Activated T-cell treated with anti-CD3 and anti-CD28 coated beads, Interleukin-2, amount 50 U/mL, for 4 hours (primary cell): ENCODE measurements around the gene ANKMY1. TPM values are rescaled to one million over a fixed set of nuclear protein-coding genes. Genes with fewer than 3 reads are reported as not detected.

Experiments
- ATAC-seq, 2 donors: fragments of 200-7000 bp; cut with Tn5 transposase; one replicate each; pipeline ENCODE4 v1.10.0; 2021
- DNase-seq: peaks from one replicate; pipeline ENCODE4 v3.0.0-alpha.2; 2020
- H3K27me3 Mint-ChIP-seq: one replicate; pipeline ENCODE4 v1.8.0; 2021; ENCODE audit warnings: low read depth, mixed read lengths
- H3K36me3 Mint-ChIP-seq: one replicate; pipeline ENCODE4 v1.8.0; 2022; ENCODE audit warnings: mixed read lengths; ENCODE audit not compliant: insufficient read depth
- H3K4me1 Mint-ChIP-seq: one replicate; pipeline ENCODE4 v1.8.0; 2021; ENCODE audit warnings: low read depth, mixed read lengths
- H3K4me3 Mint-ChIP-seq: one replicate; pipeline ENCODE4 v1.8.0; 2021; ENCODE audit warnings: mild to moderate bottlenecking, moderate library complexity, mixed read lengths
- H3K9me3 Mint-ChIP-seq: one replicate; pipeline ENCODE4 v1.8.0; 2021; ENCODE audit warnings: mixed read lengths
- total RNA-seq, 3 donors: library from RNA; stranded (reverse); gene quantifications; one replicate each; pipeline ENCODE4 v1.2.1, GENCODE V29; 2021

The ANKMY1 gene
- total RNA-seq, 3 donors from 2014 or later: 15.7 to 17.2 (median 15.8) TPM

DNA sequence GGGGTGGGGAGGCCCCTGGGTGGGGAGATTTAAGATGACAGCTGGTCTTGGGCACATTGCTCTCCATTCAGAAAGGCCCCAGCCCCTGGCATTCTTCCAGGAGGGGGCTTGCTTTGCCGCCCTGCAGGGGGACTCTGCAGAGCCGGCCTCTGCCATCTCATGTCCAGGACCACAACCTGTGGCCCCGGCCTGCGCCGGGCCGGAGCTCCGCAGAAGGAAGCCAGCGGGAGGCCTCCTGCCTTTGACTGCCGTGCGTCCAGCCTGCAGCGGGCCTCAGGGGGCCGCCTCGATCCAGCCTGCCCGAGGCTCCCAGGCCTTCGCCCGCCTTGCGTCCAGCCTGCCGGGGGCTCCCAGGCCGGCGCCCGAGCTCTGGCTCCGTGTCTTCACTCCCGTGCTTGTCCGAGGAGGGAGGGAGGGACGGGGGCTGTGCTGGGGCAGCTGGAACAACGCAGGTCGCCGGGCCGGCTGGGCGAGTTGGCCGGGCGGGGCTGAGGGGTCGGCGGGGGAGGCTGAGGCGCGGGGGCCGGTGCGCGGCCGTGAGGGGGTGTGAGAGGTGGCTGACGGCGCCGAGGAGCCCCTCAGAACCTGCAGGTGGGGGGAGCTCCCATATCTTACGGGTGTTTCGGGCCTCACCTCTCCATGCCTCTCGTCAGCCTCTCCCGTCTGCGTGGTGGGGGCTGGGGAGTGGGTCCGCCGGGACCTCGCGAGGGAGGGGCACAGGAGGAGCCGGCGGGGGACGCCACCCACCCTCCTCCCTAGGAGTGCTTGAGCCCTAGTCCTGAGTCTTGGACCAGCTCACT lies 101.9 kb downstream of the ANKMY1 start:
- Mint-ChIP-seq H3K4me3 (no peak overlapping the region), H3K4me1 (peaks cover 11% of the 10 kb centered on the region), H3K27me3 (peaks cover 34% of the 10 kb centered on the region), H3K9me3 (no peaks in the 10 kb centered on the region), H3K36me3 (no peaks in the 10 kb centered on the region)
- ATAC-seq: no peak
- DNase-seq: no peak

DNA sequence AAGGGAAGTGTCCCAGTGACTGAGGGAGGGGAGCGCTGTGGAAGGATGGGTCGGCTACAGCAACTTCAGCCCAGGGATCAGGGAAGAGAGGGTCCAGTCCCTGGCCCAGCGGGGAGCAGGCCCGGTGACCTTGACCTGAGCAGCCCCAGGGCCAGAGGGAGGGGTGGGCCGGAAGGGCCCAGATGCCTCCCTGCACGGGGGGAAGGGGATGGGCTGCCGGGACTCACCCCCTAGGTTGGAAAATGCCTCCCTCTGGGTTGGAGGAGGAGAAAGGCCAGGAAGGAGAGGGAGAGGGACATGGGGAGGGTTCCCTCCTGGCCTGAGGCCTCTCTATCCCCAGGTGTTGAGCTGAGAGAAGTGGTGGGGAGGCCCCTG lies 102.5 kb downstream of the ANKMY1 start:
- Mint-ChIP-seq H3K4me3 (no peak overlapping the region), H3K27me3 (peaks cover 40% of the 10 kb centered on the region), H3K9me3 (no peaks in the 10 kb centered on the region), H3K4me1 (peaks cover 11% of the 10 kb centered on the region), H3K36me3 (no peaks in the 10 kb centered on the region)
- no peak for ATAC-seq
- no peak for DNase-seq

DNA sequence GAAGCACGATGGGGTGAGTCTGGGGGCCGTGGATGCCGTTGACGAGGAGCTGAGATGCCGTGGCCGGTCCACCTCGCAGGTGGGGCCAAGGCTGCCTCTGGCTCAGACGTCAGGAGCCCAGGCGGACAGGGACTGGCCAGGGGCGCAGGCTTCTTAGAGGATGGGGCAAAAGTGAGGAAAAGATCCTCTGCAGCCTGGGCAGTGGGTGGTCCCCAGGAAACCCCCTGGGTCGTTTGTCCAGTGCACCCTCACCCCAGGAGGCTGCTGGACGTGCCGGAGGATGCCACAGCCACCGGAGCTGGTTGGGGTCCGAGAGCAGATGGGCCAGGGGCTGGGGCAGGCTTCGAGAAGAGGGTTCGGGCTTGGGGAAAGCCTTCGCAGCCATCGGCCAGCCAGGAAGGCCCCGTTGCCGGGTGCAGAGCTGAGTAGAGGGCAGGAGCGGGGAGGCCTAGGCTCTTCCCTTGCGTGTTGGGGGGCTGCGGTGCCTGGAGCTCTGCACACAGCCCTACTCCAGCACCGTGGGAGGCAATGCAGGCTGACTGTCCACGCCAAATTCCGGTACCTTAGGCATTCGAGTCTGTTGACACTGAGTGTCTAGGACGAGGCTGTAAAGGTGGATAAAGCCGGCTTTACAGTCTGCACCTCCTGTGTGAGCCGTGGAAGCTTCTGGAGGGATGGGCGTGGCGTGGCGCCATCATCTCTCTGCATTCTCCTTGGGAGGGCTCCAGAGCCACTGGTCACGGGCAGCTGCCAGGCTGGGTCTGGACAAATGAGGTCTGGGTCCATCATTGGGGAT lies 103.5 kb downstream of the ANKMY1 start:
- no peaks in the 10 kb centered on the region for H3K9me3 Mint-ChIP-seq
- peak overlapping the region; percentile 75 for H3K4me3 Mint-ChIP-seq
- ATAC-seq (no peak), DNase-seq (no peak)
- H3K36me3 Mint-ChIP-seq: no peaks in the 10 kb centered on the region
- H3K4me1 Mint-ChIP-seq: peaks cover 11% of the 10 kb centered on the region
- H3K27me3 Mint-ChIP-seq: peaks cover 50% of the 10 kb centered on the region

DNA sequence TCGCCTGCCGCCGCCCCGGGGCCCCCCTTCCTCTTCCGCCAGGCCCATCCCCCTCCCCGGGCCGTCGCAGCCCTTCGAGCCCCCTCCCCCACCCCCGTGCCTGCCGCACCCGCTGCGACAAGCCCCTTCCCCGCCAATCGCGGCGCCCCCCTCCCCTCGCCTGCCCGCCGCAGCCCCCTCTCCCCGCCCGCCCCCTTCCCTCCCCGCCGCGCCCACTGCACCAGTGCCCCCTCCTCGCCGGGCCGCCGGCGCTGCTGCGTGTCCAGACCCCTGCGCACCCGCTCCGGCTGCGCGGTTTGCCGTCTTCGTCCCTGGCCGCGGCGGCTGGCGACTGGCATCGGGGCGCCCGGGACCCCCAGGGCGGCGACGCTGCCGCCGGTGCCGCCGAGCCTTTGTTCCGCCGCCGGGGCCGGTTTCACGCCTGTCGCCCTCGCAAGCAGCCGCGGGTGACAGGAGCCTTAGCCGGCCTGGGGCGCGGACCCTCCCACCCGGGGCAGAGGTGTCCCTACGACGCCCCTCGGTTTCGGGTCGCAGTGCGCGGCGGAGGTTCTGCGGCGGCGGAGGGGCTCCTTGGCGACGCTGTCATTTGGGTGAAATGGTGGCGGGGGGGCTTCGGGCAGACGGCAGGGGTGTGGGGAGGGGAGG lies 104.2 kb downstream of the ANKMY1 start:
- no peak for DNase-seq
- Mint-ChIP-seq H3K9me3 (no peaks in the 10 kb centered on the region), H3K36me3 (no peaks in the 10 kb centered on the region), H3K4me3 (peak overlapping the region; percentile 75), H3K27me3 (peaks cover 54% of the 10 kb centered on the region), H3K4me1 (peaks cover 11% of the 10 kb centered on the region)
- no peak for ATAC-seq

DNA sequence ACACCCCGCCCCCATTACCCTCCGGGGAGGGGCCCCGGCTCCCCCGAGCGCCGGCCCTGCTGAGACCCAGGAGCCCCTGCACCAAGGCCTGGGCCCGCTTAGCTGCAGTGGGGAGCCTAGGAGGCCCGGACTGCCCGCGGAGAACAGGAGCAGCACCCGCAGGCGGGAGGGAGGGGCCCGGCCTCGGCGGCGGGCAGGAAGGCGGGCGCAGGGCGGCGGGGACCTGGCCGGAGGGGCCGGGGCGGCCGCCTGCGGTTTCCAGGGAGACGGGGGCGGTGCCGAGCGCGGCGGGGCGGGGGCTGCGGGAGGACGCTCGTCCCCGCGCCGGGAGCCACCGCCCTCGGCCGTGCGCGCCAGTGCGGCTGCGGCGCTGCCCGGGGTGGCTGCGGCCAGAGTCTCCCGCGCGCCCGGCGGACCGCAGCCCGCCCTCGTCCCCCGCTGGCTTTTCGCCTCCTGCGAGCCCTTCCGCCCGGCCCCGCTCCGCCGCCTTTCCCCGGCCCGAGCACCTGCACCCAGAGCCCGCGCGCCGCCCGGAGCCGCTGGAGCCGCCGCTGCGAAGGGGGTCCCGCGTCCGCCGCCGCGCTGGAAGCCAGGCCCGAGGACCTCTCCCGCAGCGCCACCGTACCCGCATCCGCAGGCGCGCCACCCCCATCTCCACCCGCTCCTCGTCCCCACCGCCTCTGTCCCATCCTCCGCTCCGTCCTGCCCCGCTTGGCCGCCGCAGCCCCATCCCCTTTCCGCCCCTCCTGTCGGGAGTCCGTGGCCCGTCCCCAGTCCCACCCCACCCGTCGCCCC lies 105.1 kb downstream of the ANKMY1 start:
- peak; percentile 31 to 41 for ATAC-seq
- peaks cover 11% of the 10 kb centered on the region for H3K4me1 Mint-ChIP-seq
- H3K9me3 Mint-ChIP-seq: no peaks in the 10 kb centered on the region
- H3K27me3 Mint-ChIP-seq: peaks cover 49% of the 10 kb centered on the region
- no peaks in the 10 kb centered on the region for H3K36me3 Mint-ChIP-seq
- peak overlapping the region; percentile 69 for H3K4me3 Mint-ChIP-seq
- DNase-seq: no peak

DNA sequence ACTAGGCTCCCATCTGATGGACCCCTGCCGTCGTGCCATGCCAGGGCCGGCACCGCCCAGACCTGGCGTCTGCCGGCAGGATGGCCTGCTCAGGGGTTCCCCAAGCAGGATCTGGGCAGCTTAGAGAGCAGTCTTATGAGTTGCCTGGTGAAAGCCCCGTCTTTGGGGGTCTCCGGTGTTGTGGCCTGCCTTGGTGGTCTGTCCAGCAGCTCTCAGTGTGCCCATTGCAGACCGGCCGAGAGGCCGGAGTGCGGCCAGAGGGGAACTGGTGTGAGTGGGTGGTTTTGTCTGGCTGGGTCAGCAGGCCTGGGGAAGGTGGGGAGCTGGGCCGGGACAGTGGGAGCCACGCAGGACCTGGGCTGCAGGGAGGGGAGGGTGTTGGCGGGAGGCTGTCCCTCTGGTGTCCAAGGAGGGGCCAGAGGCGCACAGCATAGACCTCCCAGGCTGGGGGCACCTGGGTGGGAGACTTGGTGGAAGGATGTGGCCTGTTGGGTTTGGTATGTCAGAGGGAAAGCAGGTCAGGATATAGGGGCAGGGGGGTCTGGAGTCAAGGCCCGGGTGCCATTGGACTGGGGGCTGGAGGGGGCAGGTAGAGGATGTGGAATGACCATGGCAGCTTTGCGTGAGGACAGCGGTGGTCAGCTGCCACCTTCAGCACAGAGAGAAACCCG lies 105.9 kb downstream of the ANKMY1 start:
- Mint-ChIP-seq H3K36me3 (no peaks in the 10 kb centered on the region), H3K27me3 (peaks cover 52% of the 10 kb centered on the region), H3K4me3 (peak overlapping the region; percentile 69), H3K9me3 (no peaks in the 10 kb centered on the region), H3K4me1 (peaks cover 11% of the 10 kb centered on the region)
- DNase-seq: no peak
- ATAC-seq: no peak

DNA sequence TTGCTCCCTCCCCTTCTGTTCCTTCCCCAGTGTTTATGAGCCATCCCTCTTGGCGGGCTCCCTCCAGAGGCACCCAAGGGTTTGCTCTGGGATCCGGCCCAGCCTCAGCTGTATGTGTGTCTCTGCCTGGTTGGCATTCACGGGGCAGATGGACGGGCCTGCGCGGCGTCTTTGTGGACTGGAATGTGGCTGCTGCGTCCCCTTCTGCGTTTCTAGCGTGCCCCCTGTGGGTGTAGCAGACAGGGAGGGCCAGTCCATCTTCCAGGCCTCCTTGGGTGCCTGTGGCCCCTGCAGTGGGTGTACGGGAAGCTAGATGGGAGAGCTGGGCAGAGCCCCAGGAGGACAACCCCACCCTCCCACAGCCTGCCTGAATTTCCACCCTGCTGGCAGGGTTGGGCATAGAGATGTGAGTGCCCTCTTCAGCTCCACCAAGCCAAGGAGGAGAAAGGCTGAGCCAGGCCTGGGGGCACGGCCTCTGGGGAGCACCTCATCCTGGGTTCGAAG lies 106.6 kb downstream of the ANKMY1 start:
- no peak for DNase-seq
- no peak overlapping the region for H3K4me3 Mint-ChIP-seq
- peaks cover 52% of the 10 kb centered on the region for H3K27me3 Mint-ChIP-seq
- no peaks in the 10 kb centered on the region for H3K36me3 Mint-ChIP-seq
- peaks cover 11% of the 10 kb centered on the region for H3K4me1 Mint-ChIP-seq
- H3K9me3 Mint-ChIP-seq: no peaks in the 10 kb centered on the region
- no peak for ATAC-seq

DNA sequence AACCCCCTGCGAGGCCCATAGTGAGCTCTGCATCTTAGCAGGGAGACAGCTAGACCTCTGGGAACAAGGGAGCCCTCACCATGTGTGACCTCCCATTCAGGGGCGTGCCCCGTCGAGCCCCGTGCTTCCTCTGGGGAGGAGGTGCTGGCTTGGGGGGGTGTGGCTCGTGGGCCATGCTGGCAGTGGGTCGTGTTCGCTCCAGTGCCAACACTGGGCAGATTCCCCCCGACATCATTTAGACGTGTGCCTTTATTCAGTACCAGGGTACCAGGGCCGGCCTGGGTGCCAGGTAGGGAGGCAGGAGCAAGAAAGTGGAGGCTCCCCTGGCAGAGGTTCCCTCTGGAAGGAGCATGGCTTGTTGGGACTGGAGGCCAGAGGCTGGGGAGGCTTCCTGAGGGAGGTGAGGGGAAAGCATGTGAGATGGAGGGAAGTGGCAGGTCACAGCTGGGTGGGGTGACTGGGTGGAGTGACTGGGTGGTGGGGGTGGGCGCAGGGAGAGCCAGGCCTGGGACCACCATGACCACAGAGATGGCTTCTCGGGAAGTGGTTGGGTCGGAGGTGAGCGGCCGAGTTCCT lies 107.2 kb downstream of the ANKMY1 start:
- DNase-seq (no peak), ATAC-seq (no peak)
- Mint-ChIP-seq H3K36me3 (no peaks in the 10 kb centered on the region), H3K27me3 (peaks cover 56% of the 10 kb centered on the region), H3K4me3 (no peak overlapping the region), H3K4me1 (peaks cover 11% of the 10 kb centered on the region), H3K9me3 (no peaks in the 10 kb centered on the region)

DNA sequence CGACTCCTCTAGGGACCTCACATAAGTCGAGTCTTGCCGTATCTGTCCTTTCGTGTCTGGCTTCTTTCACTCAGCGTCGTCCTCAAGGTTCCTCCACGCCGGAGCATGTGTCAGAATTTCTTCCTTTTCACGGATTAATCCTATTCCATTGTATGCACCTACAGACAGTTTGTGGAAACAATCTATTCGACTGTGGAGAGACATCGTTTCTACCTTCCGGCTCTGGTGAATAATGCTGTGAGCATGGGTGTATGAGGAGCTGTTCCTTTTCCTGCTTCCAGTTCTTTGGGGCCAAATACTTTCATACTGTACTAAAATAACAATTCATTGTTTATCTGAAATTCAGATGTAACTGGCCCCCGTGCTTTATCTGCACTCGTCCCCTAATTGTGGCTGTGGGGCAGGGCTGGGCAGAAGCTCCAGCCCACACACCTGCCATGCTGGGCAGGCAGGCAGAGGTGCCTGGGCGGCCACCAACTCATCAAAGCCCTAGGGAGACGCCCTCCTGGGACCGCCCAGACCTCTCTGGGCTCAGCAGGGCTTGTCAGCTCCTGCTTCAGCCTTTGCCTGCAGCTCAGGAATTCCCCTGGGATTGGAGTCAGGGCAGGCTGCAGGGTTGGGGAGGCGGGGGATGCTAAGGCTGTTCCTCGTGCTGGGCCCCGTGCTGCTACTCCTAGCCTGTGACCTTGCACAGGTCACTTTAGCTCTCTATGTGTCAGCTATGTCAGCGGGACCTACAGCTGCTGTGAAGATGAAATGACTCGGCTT lies 107.8 kb downstream of the ANKMY1 start:
- H3K27me3 Mint-ChIP-seq: peaks cover 53% of the 10 kb centered on the region
- no peak overlapping the region for H3K4me3 Mint-ChIP-seq

DNA sequence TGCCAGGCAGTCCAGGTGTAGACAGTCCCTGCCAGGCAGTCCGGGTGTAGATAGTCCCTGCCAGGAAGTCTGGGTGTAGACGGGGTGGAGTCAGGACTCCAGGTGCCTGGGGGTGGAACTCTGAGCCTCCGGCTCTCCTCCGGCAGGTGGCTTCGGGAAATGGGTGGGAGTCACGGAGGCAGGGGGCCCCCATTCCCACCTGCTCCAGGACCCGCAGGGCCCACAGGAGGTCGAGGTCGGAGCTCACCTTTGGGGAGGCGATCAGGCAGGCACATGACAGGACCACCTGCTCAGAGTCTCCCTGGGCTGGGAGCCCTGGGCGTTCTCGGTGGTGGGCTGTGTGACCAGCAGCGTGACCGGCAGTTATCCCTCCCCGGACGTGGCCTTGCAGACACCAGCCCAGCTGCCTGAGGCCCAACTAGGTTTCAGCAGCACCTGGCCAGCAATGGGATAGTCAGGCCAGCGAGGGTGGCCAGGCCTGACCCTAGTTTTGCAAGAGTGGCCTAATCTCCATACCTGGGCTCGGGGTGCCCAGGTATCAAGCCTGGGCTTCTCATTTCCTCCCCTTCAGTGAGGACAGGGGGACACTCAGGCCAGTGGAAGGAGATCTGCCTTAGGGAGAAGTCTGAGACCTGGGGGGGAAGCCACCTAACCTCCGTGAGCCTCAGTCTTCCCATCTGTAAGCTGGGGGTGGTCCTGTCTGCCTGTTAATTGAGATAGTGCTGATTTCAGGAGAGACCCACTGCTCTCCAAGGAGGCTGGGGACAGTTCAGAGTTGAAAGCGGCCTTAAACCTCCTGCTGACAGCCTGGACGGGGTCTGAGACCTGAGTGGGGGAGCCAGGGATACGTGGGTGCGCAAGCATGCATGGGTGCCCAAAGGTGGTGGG lies 109.2 kb downstream of the ANKMY1 start:
- Mint-ChIP-seq H3K27me3 (peaks cover 42% of the 10 kb centered on the region), H3K9me3 (no peaks in the 10 kb centered on the region), H3K36me3 (no peaks in the 10 kb centered on the region), H3K4me1 (peaks cover 2% of the 10 kb centered on the region), H3K4me3 (no peak overlapping the region)
- DNase-seq (no peak), ATAC-seq (no peak)

More for the DNA sequence above, 107.8 kb downstream of the ANKMY1 start:
- Mint-ChIP-seq H3K36me3 (no peaks in the 10 kb centered on the region), H3K9me3 (no peaks in the 10 kb centered on the region), H3K4me1 (peaks cover 9% of the 10 kb centered on the region)
- DNase-seq (no peak), ATAC-seq (no peak)

DNA sequence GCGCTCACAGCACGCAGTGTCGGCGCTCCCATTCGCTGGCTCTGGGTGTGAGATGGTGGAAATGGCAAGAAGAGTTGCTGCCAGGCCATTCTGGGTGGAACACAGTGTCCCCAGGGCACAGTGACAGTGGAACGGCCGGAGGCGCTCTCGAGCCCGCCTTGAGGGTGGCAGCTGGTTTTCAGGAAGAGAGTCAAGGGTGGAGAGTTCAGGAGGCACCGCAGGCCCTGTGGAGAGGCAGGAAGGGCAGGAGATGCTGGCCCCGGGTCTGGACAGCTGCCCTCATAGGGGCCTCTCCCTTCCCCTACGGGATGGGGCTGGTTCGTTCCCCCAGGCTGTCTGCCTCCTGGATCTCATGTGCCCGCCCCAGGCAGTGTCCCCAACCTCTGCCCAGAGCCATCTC lies 109.9 kb downstream of the ANKMY1 start:
- Mint-ChIP-seq H3K27me3 (peaks cover 42% of the 10 kb centered on the region), H3K4me3 (no peak overlapping the region), H3K4me1 (peaks cover 2% of the 10 kb centered on the region), H3K9me3 (no peaks in the 10 kb centered on the region), H3K36me3 (no peaks in the 10 kb centered on the region)
- ATAC-seq (no peak), DNase-seq (no peak)

DNA sequence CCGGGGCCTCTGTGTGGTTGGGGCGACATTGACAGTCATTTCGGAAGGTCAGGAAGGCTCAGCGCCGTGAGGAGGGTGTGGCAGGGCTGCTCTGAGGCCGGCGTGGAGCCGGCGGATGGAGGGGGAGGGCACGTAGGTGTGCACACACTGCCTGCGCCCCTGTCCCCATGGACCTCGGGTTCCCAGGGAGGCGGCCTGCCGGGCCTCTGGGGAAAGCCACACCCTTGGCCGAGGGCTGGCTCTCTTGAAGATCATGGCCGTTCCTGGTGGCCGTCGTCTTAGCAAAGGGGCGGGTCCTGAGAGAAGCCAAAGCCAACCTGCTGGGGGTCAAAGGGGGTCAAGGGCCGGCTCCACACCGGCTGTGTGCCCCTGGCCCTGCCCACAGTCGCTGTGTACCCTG lies 110.5 kb downstream of the ANKMY1 start:
- H3K9me3 Mint-ChIP-seq: no peaks in the 10 kb centered on the region
- peaks cover 2% of the 10 kb centered on the region for H3K4me1 Mint-ChIP-seq
- ATAC-seq: no peak

More for the DNA sequence above, 110.5 kb downstream of the ANKMY1 start:
- DNase-seq: no peak
- Mint-ChIP-seq H3K4me3 (no peak overlapping the region), H3K27me3 (peaks cover 42% of the 10 kb centered on the region), H3K36me3 (no peaks in the 10 kb centered on the region)
